ENCODE data around the gene EIF4A2.

DNA sequence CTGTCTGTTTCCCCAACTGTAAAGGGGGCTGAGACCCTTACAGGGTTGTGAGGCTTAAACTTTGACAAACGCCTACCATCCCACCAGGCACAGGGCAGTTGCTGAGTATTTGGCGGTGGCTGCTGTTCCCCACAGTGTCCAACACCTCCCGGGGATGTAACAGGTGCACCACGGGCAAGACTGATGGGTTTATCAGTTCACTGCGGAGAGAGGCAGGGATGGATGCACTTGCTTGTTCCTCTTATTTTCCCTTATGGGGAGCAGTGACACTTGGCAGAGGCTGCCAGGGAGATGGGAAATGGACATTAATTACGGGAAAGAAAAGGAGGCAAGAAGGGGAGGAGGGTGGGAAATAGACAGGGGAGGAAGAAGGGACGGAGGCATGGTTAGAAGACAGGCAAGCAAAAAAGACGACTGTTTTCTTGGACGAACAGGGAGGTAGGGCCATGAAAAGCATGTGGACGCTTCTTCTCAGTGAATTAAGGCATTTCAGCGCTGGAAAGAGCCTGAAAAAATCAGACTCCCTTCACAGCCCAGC is 42.6 kb downstream of the EIF4A2 start:
- TF ChIP-seq, protein P1, sequence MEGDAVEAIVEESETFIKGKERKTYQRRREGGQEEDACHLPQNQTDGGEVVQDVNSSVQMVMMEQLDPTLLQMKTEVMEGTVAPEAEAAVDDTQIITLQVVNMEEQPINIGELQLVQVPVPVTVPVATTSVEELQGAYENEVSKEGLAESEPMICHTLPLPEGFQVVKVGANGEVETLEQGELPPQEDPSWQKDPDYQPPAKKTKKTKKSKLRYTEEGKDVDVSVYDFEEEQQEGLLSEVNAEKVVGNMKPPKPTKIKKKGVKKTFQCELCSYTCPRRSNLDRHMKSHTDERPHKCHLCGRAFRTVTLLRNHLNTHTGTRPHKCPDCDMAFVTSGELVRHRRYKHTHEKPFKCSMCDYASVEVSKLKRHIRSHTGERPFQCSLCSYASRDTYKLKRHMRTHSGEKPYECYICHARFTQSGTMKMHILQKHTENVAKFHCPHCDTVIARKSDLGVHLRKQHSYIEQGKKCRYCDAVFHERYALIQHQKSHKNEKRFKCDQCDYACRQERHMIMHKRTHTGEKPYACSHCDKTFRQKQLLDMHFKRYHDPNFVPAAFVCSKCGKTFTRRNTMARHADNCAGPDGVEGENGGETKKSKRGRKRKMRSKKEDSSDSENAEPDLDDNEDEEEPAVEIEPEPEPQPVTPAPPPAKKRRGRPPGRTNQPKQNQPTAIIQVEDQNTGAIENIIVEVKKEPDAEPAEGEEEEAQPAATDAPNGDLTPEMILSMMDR (IDR thresholded peaks at IDR 0.05; ENCODE audit: low read length): no peak
- TF ChIP-seq EZH2 (optimal IDR thresholded peaks at IDR 0.05; ENCODE audit: low read depth, low read length) (no peak), EZH2phosphoT487 (IDR thresholded peaks at IDR 0.05; ENCODE audit: low read length) (no peak)
